IPS DF 6.9 (cell line): Measurements from ENCODE around the gene IFIT1.
"Not testable (repeated sequence)": the region's sequence is repeated elsewhere in the genome, so short reads cannot be mapped to it uniquely, and the experiment has no call there.

Experiments used
- DNase-seq: peaks from one replicate; pipeline ENCODE4 v3.0.0-alpha.2; 2013; ENCODE audit warnings: low read depth, low spot score
- H3K27ac ChIP-seq: one replicate; pipeline ENCODE4 v1.5.1; 2013; ENCODE audit warnings: low read length, control low read depth
- H3K27me3 ChIP-seq: 2 replicates; pipeline ENCODE4 v1.6.1; 2013; ENCODE audit warnings: mild to moderate bottlenecking, low read length; ENCODE audit not compliant: control insufficient read depth, insufficient read depth
- H3K36me3 ChIP-seq: 2 replicates; pipeline ENCODE4 v1.6.1; 2013; ENCODE audit warnings: low read length; ENCODE audit not compliant: control insufficient read depth, insufficient read depth
- H3K4me1 ChIP-seq: 2 replicates; pipeline ENCODE4 v1.6.1; 2013; ENCODE audit warnings: low read length; ENCODE audit not compliant: control insufficient read depth, insufficient read depth
- H3K4me3 ChIP-seq: 2 replicates; pipeline ENCODE4 v1.5.1; 2013; ENCODE audit warnings: mild to moderate bottlenecking, low read length
- H3K9me3 ChIP-seq: 2 replicates; pipeline ENCODE4 v1.6.1; 2013; ENCODE audit warnings: low read length, inconsistent platforms; ENCODE audit not compliant: control insufficient read depth, insufficient read depth
- WGBS: extraction: QIAGEN DNeasy Blood & Tissue Kit; methylation state at CpG from one replicate; pipeline ENCODE4 v1.1.7; 2013; ENCODE audit warnings: mixed read lengths, missing lambda C conversion rate; ENCODE audit not compliant: insufficient read length, insufficient coverage; 5-methylcytosine and 5-hydroxymethylcytosine counted together

IFIT1 gene

DNA sequence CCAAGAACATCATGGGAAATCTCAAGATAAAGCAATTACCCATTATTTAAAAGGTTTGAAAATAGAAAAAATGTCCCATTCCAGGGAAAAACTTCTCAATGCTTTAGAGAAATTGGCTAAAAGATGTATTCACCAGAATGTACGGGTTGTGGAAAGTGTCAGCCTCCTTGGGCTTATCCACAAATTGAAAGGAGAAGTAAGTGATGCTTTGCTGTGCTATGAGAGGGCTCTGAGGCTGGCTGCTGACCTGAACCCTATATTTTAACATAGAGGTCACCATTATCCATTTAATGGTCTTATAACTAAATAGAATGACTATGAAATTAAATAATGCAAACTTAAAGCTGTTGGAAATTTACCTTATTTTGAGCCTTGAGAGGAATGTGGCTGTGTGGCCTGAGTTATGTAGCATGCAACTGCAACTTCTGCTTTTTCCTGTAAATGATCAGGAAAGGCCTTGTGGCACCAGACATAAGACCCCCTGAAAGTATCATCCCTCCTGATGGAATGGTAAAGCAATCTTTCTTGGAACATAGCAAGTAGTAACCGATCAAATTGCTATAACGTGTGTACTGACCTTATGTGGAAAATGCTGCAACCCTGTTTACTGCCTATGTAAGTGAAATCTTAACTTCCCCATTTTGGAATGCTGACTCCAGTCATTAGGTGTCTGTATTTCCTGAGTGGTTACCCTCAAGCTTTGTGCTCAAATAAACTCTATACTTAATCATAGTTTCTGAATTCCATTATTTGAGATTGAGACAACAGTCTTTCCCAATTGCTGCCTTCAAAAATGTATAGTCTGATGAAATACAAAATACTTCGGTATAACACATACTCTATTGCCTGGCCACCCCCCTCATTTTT lies 7.7 kb upstream of the IFIT1 start:
- no peaks in the 10 kb centered on the region for H3K27me3 ChIP-seq
- no CpG with 5 or more reads among the region's 4 CpGs for WGBS
- no peaks in the 10 kb centered on the region for H3K36me3 ChIP-seq
- DNase-seq: no peak
- H3K27ac ChIP-seq: no peak overlapping the region
- H3K4me3 ChIP-seq: no peak overlapping the region
- no peaks in the 10 kb centered on the region for H3K4me1 ChIP-seq
- no peaks in the 10 kb centered on the region for H3K9me3 ChIP-seq

DNA sequence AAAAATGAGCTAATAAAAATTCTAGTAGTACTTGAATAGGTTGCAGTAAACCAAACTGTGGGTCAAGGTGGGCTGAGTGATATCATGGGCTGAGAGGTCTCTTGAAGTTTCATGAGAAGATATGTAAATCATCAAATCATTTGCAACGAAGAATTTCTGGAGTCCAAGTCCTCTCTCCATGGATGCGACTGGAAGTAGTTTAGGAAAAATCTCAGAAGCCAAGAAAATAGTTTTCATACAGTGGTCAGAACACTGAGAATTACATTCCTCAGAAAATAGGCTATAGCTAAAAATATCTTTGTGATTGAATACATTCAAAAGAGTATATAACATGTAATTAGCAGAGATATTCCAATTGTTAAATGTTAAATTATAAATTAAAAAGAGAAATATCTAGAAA lies 3.6 kb upstream of the IFIT1 start:
- Histone ChIP-seq H3K36me3 (no peaks in the 10 kb centered on the region), H3K4me1 (0 out of 2 replicates have a peak, but pooled peaks cover 1% of the 10 kb centered on the region), H3K4me3 (no peak overlapping the region), H3K27me3 (no peaks in the 10 kb centered on the region), H3K27ac (no peak overlapping the region), H3K9me3 (no peaks in the 10 kb centered on the region)
- DNase-seq: no peak
- WGBS: no CpG with 5 or more reads among the region's 2 CpGs

DNA sequence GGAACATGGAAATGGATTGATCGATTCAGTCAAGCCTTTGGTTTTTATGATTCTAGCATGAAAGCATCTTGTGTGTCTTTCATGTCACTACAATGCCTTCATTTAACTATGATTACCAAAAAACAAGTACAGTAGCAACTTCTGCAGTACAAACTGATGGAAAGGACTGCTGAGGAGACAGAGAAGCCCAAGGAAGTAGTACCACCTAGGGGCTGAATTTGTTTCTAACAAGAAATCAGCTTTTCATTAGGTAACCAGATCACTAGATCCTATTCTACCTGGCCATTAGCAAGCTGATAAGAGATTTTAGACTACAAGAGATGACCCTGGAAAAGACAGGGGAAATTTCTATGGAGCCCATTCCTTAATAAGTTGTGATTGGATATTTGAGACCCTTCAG lies 3.2 kb upstream of the IFIT1 start:
- DNase-seq: no peak
- H3K9me3 ChIP-seq: no peaks in the 10 kb centered on the region
- H3K4me1 ChIP-seq: 0 out of 2 replicates have a peak, but pooled peaks cover 1% of the 10 kb centered on the region
- no peak overlapping the region for H3K27ac ChIP-seq
- H3K27me3 ChIP-seq: no peaks in the 10 kb centered on the region
- no peak overlapping the region for H3K4me3 ChIP-seq
- H3K36me3 ChIP-seq: no peaks in the 10 kb centered on the region
- no CpG with 5 or more reads among the region's 1 CpG for WGBS

DNA sequence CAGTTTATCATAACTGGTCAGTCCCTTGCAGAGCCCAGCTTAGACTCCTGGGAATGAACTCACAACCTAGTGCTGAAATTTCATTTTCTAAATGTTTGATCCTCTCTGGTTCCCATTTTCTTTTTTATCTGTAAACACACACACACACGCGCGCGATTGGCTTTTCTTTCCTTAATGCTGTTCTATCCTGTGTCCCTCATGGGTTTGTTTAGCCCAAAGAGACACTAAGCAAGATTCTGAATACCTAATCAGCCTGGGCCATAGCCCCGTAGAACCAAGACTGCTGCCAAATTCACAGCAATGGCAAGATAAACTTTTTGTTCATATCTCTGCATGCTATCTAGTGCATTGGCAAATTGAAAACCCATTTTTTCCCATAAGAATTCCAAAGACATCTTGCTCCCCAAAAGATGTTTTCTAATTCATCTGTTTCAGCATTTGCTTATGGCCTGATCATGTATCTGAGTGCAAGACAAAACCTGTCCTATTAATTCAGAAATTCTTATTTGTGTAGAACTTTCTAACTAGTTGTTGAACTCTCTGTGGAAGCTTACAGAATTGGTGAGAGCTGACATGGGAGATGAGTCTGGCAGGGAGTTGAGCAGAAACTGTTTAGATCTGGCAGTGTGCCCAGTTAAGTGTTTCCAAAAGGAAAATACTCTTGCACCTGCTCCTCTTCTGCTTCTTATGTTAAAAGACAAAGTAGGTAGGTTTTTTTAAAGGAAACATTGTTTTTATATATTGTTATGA lies 1.8 kb upstream of the IFIT1 start:
- H3K27ac ChIP-seq: no peak overlapping the region
- no peaks in the 10 kb centered on the region for H3K27me3 ChIP-seq
- no peaks in the 10 kb centered on the region for H3K36me3 ChIP-seq
- H3K4me1 ChIP-seq: 0 out of 2 replicates have a peak, but pooled peaks cover 1% of the 10 kb centered on the region
- no CpG with 5 or more reads among the region's 5 CpGs for WGBS
- H3K4me3 ChIP-seq: no peak overlapping the region
- no peaks in the 10 kb centered on the region for H3K9me3 ChIP-seq
- no peak for DNase-seq

DNA sequence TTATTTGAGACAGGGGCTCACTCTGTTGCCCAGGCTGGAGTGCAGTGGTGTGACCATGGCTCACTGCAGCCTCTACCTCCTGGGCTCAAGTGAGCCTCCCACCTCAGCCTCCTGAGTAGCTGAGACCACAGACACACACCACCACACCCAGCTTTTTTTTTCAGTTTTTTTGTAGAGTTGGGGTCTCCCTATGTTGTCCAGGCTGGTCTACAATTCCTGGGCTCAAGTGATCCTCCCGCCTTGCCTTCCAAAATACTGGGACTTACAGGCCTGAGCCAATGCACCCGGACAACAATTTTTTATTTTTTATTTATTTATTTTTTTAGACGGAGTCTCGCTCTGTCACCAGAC lies 1.2 kb upstream of the IFIT1 start:
- DNase-seq, H3K4me3 ChIP-seq, H3K27me3 ChIP-seq, H3K36me3 ChIP-seq, H3K9me3 ChIP-seq, H3K27ac ChIP-seq, H3K4me1 ChIP-seq: not testable (repeated sequence)
- no CpG with 5 or more reads among the region's 4 CpGs for WGBS

DNA sequence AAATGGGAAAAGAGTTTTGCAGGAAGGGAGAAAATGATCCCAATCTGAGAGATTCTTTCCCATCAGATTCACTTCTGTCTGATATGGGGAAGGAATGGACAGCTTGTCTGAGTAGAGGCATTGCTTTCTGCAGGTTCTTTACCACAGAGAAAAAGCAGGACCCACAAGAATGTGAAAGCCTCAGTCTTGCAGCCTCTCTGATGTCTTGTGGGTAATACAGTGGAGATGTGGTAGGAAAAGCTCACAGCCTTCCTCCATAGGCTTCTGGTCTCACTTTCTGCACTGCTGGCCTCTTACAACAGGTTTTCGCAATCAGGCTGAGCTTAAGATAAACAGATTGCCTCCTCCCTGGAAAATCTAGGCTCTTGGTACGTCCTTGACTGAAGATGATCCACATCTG lies 551 bp downstream of the IFIT1 start:
- Histone ChIP-seq H3K27ac (no peak overlapping the region), H3K27me3 (no peaks in the 10 kb centered on the region), H3K4me3 (no peak overlapping the region), H3K4me1 (0 out of 2 replicates have a peak, but pooled peaks cover 1% of the 10 kb centered on the region), H3K36me3 (no peaks in the 10 kb centered on the region), H3K9me3 (no peaks in the 10 kb centered on the region)
- no CpG with 5 or more reads among the region's 2 CpGs for whole genome bisulfite sequencing
- DNase-seq: no peak

DNA sequence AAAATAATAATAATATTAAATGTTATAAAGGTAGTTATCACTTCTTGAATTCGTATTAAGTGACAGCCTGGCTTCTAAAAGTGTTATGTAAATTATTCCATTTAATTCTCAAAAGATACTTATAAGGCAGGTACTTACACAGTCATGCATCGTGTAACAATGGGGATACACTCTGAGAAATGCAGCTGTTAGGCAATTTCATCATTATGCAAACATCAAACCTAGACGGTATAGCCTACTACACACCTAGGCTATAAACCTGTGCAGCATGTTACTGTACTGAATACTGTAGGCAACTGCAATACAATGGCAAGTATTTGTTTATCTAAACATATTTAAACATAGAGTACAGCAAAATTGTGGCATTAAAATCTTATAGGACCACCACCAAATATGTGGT lies 1.5 kb downstream of the IFIT1 start:
- H3K27ac ChIP-seq: no peak overlapping the region
- 0 out of 2 replicates have a peak, but pooled peaks cover 1% of the 10 kb centered on the region for H3K4me1 ChIP-seq
- no peak for DNase-seq
- H3K9me3 ChIP-seq: no peaks in the 10 kb centered on the region
- WGBS: no CpG with 5 or more reads among the region's 3 CpGs
- H3K27me3 ChIP-seq: no peaks in the 10 kb centered on the region
- H3K36me3 ChIP-seq: no peaks in the 10 kb centered on the region
- no peak overlapping the region for H3K4me3 ChIP-seq

DNA sequence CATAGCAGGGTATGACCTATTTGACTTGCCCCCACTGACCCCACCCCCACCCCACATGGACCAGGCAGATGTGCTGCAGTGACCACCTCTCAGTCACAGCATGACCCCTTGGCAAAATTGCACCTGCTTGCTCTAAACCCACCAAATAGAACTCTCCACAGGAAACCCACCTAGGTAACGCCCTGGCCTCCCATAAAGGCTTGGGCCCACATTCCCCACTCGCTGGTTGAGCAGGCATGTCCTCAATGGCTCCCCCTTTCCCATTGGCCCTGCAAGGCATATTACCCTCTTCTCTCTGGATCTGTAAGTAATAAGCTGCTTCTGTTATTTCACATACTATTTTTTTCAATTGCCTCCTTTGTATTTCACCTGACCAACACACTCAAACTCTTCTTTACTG lies 2.7 kb downstream of the IFIT1 start:
- Histone ChIP-seq H3K27ac (no peak overlapping the region), H3K27me3 (no peaks in the 10 kb centered on the region), H3K9me3 (no peaks in the 10 kb centered on the region), H3K4me3 (no peak overlapping the region), H3K36me3 (no peaks in the 10 kb centered on the region), H3K4me1 (0 out of 2 replicates have a peak, but pooled peaks cover 1% of the 10 kb centered on the region)
- no CpG with 5 or more reads among the region's 2 CpGs for WGBS
- DNase-seq: no peak

DNA sequence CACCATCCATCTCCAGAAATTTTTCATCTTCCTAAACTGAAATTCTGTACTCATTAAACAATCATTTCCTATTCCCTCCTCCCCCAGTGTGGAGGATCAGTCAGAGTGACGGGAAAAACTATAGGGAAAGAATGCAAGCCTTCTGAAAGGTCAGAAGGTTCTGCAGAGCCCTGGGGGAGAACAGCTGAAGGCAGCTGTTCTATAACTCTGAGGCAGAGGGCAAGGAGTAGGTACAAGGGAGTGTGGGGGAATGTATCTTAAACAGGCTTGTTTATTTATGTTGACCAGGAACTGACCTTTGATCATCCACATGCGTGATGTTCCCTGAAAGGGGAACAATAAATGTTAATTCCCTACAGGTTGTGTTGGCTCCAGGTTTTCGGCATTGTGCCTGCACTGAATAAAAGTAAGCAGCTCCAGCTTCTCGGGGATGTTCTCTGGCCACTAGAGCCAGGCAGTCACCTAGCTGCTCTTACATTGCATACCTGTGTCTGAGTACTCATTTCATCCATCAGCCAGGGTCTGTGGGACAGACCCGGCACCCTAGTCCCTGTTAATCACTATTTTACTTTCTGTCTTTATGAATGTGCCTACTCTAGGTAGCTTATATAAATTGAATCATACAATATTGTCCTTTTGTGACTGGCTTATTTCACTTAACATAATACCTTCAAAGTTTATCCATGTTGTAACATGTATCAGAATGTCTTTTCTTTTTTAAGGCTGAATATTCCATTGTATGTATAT lies 5.8 kb downstream of the IFIT1 start:
- Histone ChIP-seq H3K36me3 (no peaks in the 10 kb centered on the region), H3K27ac (no peak overlapping the region), H3K9me3 (no peaks in the 10 kb centered on the region), H3K4me1 (no peaks in the 10 kb centered on the region), H3K27me3 (no peaks in the 10 kb centered on the region), H3K4me3 (no peak overlapping the region)
- no CpG with 5 or more reads among the region's 5 CpGs for WGBS
- no peak for DNase-seq

DNA sequence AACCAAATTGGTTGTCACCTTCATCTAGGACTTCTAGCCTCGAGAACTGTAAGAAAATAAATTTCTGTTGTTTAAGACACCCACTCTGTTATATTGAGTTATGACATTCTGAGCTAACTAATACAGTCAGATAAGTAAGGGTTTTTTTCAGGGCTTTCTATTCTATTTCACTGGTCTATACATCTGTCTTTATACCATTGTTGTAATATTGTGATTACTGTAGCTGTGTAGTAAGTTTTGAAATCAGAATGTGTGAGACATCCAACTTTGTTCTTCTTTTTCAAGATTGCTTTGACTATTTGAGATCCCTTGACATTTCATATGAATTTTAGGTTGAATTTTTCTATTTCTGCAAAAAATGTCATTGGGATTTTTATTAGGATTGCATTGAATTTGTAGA lies 7.5 kb downstream of the IFIT1 start:
- DNase-seq: no peak
- WGBS: no CpG with 5 or more reads among the region's 1 CpG
- H3K27me3 ChIP-seq: no peaks in the 10 kb centered on the region; the same call in 1 of the 2 replicates
- no peak overlapping the region for H3K27ac ChIP-seq
- no peak overlapping the region for H3K4me3 ChIP-seq
- no peaks in the 10 kb centered on the region for H3K36me3 ChIP-seq
- H3K4me1 ChIP-seq: no peaks in the 10 kb centered on the region
- no peaks in the 10 kb centered on the region for H3K9me3 ChIP-seq
